Astrocyte (in vitro differentiated cells and primary cell): ENCODE results near the gene ATPAF2. TPM values are rescaled to one million over a fixed set of nuclear protein-coding genes. Genes with fewer than 3 reads are reported as not detected.

Experiments used
- DNase-seq: peaks from one replicate; pipeline ENCODE4 v3.0.0-alpha.2; 2010; ENCODE audit warnings: low read depth
- FAIRE-seq: peaks from 2 replicates; lab custom pipeline; 2011; peaks lifted over from hg19 to GRCh38; lab: Jason Lieb, UNC
- H2AFZ ChIP-seq: 2 replicates; pipeline ENCODE4 v1.6.0; 2012; ENCODE audit warnings: low read depth, low read length, inconsistent platforms
- H3K27ac ChIP-seq: 2 replicates; pipeline ENCODE4 v1.5.1; 2011; ENCODE audit warnings: low read depth, low read length, inconsistent platforms
- H3K27me3 ChIP-seq: 2 replicates; pipeline ENCODE4 v1.6.0; 2011; ENCODE audit warnings: low read length, inconsistent platforms; ENCODE audit not compliant: insufficient read depth
- H3K36me3 ChIP-seq: 2 replicates; pipeline ENCODE4 v1.5.1; 2011; ENCODE audit warnings: low read length, inconsistent platforms; ENCODE audit not compliant: insufficient read depth
- H3K4me1 ChIP-seq: 2 replicates; pipeline ENCODE4 v1.5.1; 2011; ENCODE audit warnings: low read length, inconsistent platforms; ENCODE audit not compliant: insufficient read depth
- H3K4me2 ChIP-seq: 2 replicates; pipeline ENCODE4 v1.6.0; 2012; ENCODE audit warnings: low read length, inconsistent platforms
- H3K4me3 ChIP-seq: 2 replicates; pipeline ENCODE4 v1.5.1; 2011; ENCODE audit warnings: low read depth, mild to moderate bottlenecking, low read length, inconsistent platforms; ENCODE audit not compliant: insufficient read depth
- H3K79me2 ChIP-seq: 2 replicates; pipeline ENCODE4 v1.6.0; 2012; ENCODE audit warnings: mild to moderate bottlenecking, low read length, inconsistent platforms; ENCODE audit not compliant: insufficient read depth
- H3K9ac ChIP-seq: 2 replicates; pipeline ENCODE4 v1.6.0; 2012; ENCODE audit warnings: mild to moderate bottlenecking, low read length, inconsistent platforms
- H3K9me3 ChIP-seq: 2 replicates; pipeline ENCODE4 v1.5.1; 2012; ENCODE audit warnings: low read depth, mild to moderate bottlenecking, low read length, inconsistent platforms; ENCODE audit not compliant: insufficient read depth
- H4K20me1 ChIP-seq: 2 replicates; pipeline ENCODE4 v1.6.0; 2012; ENCODE audit warnings: low read length, inconsistent platforms; ENCODE audit not compliant: insufficient read depth
- H3K27ac Mint-ChIP-seq: one replicate; pipeline ENCODE4 v1.8.0; 2021; ENCODE audit warnings: mild to moderate bottlenecking, mixed read lengths; ENCODE audit not compliant: unreplicated experiment
- H3K27me3 Mint-ChIP-seq: one replicate; pipeline ENCODE4 v1.8.0; 2021; ENCODE audit warnings: low read depth, mixed read lengths; ENCODE audit not compliant: unreplicated experiment
- H3K36me3 Mint-ChIP-seq: one replicate; pipeline ENCODE4 v1.8.0; 2021; ENCODE audit warnings: low read depth, mixed read lengths; ENCODE audit not compliant: unreplicated experiment
- H3K4me1 Mint-ChIP-seq: one replicate; pipeline ENCODE4 v1.8.0; 2021; ENCODE audit warnings: low read depth, mixed read lengths; ENCODE audit not compliant: unreplicated experiment
- H3K4me3 Mint-ChIP-seq: one replicate; pipeline ENCODE4 v1.8.0; 2021; ENCODE audit warnings: mild to moderate bottlenecking, moderate library complexity, mixed read lengths; ENCODE audit not compliant: unreplicated experiment
- H3K9me3 Mint-ChIP-seq: one replicate; pipeline ENCODE4 v1.8.0; 2021; ENCODE audit warnings: mild to moderate bottlenecking, mixed read lengths; ENCODE audit not compliant: unreplicated experiment
- EZH2 ChIP-seq: IDR thresholded peaks from 2 replicates; pipeline ENCODE4 v1.6.1; 2012; ENCODE audit warnings: mild to moderate bottlenecking, low read length, inconsistent platforms; ENCODE audit not compliant: insufficient read depth
- total RNA-seq: library from RNA; stranded (reverse); gene quantifications from 2 replicates; pipeline ENCODE4 v1.2.1, GENCODE V29; 2021
- TF ChIP-seq, protein P1 (sequence below): IDR thresholded peaks from 2 replicates; pipeline ENCODE4 v1.5.1; 2011; ENCODE audit warnings: low read depth, mild to moderate bottlenecking, inconsistent platforms, low read length, moderate library complexity; ENCODE audit not compliant: insufficient read depth

The ATPAF2 gene
- total RNA-seq, 1 donor from 2014 or later: 24.8 TPM

DNA sequence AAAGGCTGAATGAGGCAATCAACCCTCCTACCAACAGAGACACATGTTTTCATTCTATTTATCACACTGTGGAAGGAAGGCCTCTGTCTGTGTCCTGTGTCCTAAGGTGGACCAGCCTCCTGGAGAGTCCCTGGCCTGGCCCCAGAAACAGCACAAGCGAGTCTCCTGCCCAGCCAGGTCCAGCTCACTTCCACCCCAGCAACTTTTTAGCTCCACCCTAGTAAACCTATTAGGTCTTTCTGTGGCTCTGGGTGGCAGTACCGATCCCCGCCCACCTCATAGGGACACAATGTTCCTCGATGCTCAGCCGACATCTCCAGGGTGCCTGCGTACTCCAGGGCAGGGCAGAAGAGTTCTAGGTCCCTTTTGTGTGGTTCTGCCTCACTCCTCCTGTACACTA lies 55.6 kb downstream of the ATPAF2 start:
- no peak for TF ChIP-seq EZH2
- TF ChIP-seq, protein P1, sequence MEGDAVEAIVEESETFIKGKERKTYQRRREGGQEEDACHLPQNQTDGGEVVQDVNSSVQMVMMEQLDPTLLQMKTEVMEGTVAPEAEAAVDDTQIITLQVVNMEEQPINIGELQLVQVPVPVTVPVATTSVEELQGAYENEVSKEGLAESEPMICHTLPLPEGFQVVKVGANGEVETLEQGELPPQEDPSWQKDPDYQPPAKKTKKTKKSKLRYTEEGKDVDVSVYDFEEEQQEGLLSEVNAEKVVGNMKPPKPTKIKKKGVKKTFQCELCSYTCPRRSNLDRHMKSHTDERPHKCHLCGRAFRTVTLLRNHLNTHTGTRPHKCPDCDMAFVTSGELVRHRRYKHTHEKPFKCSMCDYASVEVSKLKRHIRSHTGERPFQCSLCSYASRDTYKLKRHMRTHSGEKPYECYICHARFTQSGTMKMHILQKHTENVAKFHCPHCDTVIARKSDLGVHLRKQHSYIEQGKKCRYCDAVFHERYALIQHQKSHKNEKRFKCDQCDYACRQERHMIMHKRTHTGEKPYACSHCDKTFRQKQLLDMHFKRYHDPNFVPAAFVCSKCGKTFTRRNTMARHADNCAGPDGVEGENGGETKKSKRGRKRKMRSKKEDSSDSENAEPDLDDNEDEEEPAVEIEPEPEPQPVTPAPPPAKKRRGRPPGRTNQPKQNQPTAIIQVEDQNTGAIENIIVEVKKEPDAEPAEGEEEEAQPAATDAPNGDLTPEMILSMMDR: no peak
- no peaks in the 10 kb centered on the region for H3K36me3 Mint-ChIP-seq
- H4K20me1 ChIP-seq: no peaks in the 10 kb centered on the region
- H3K4me3 Mint-ChIP-seq: no peak overlapping the region
- H3K4me2 ChIP-seq: no peak overlapping the region
- no peaks in the 10 kb centered on the region for H3K4me1 Mint-ChIP-seq
- DNase-seq: no peak
- no peaks in the 10 kb centered on the region for H3K27me3 Mint-ChIP-seq
- no peaks in the 10 kb centered on the region for H3K9me3 ChIP-seq
- no peak for FAIRE-seq
- no peak overlapping the region for H3K9ac ChIP-seq
- H3K27ac ChIP-seq: no peak overlapping the region
- no peaks in the 10 kb centered on the region for H3K9me3 Mint-ChIP-seq
- H3K36me3 ChIP-seq: no peaks in the 10 kb centered on the region
- H2AFZ ChIP-seq: no peak overlapping the region
- no peaks in the 10 kb centered on the region for H3K27me3 ChIP-seq
- no peak overlapping the region for H3K4me3 ChIP-seq
- H3K79me2 ChIP-seq: no peaks in the 10 kb centered on the region
- no peaks in the 10 kb centered on the region for H3K4me1 ChIP-seq
- peak overlapping the region; percentile 5 for H3K27ac Mint-ChIP-seq

DNA sequence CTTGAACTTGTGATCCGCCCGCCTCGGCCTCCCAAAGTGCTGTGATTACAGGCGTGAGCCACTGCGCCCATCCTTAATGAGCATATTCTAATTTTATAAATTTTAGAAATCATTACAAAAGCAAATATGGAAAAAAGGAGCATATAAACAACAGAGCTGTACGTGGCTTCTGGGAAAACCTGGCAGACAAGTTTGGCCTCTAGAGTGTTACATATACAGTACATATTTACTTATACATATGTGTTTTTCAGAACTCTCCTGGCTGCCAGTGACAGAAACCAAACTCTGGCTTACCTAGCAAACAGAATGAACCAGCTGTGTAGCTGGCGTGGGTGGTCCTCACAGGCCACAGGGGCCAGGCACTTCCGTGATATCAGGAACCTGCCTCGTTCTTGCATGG lies 56.2 kb downstream of the ATPAF2 start:
- Histone ChIP-seq H4K20me1 (no peaks in the 10 kb centered on the region), H3K79me2 (no peaks in the 10 kb centered on the region), H3K9ac (no peak overlapping the region), H3K36me3 (no peaks in the 10 kb centered on the region), H3K4me2 (no peak overlapping the region), H3K4me3 (no peak overlapping the region), H3K4me1 (no peaks in the 10 kb centered on the region), H3K27me3 (no peaks in the 10 kb centered on the region), H2AFZ (no peak overlapping the region), H3K9me3 (no peaks in the 10 kb centered on the region), H3K27ac (no peak overlapping the region)
- DNase-seq (no peak), FAIRE-seq (no peak)
- Mint-ChIP-seq H3K27me3 (no peaks in the 10 kb centered on the region), H3K27ac (no peak overlapping the region), H3K4me3 (no peak overlapping the region), H3K36me3 (peaks cover 1% of the 10 kb centered on the region), H3K9me3 (no peaks in the 10 kb centered on the region), H3K4me1 (no peaks in the 10 kb centered on the region)
- TF ChIP-seq EZH2: no peak
- TF ChIP-seq, protein P1: no peak

DNA sequence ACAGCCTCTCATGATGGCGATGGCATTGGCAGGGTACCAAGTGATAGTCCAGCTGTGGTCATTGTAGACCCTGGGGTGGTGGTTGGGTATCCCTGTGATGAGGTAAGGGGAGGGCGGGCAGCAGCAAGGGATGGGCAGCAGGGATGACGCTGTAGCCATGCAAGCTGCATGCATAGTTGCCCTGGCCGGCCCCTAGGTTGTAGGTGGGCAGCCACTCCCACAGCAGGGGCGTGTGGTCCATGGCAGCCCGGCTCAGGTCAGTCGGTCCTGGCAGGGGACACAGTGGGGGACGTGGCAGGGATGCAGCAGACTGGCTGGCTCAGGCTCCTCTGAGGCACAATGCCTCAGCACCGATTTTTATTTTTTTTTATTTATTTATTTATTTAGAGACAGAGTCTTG lies 57.6 kb downstream of the ATPAF2 start:
- H3K36me3 ChIP-seq: no peaks in the 10 kb centered on the region
- Mint-ChIP-seq H3K4me3 (no peak overlapping the region), H3K36me3 (peaks cover 2% of the 10 kb centered on the region), H3K9me3 (no peaks in the 10 kb centered on the region), H3K27ac (no peak overlapping the region), H3K27me3 (no peaks in the 10 kb centered on the region), H3K4me1 (peaks cover 2% of the 10 kb centered on the region)
- H3K27ac ChIP-seq: no peak overlapping the region
- no peak overlapping the region for H2AFZ ChIP-seq
- DNase-seq (no peak), FAIRE-seq (no peak)
- H3K27me3 ChIP-seq: no peaks in the 10 kb centered on the region
- H3K4me1 ChIP-seq: no peaks in the 10 kb centered on the region
- no peak overlapping the region for H3K4me3 ChIP-seq
- no peaks in the 10 kb centered on the region for H3K9me3 ChIP-seq
- no peaks in the 10 kb centered on the region for H4K20me1 ChIP-seq
- H3K79me2 ChIP-seq: no peaks in the 10 kb centered on the region
- TF ChIP-seq, protein P1: no peak
- no peak for TF ChIP-seq EZH2
- no peak overlapping the region for H3K4me2 ChIP-seq
- H3K9ac ChIP-seq: no peak overlapping the region
